Activated naive CD8-positive, alpha-beta T cell treated with anti-CD3 and anti-CD28 coated beads, Interleukin-2, amount 10 ng/mL, durations not matched to agents 7 days and 5 days (primary cell): Measurements from ENCODE around the gene NBPF3. TPM values are rescaled to one million over a fixed set of nuclear protein-coding genes. Genes with fewer than 3 reads are reported as not detected.
"Not testable (repeated sequence)": the region's sequence is repeated elsewhere in the genome, so short reads cannot be mapped to it uniquely, and the experiment has no call there.

ENCODE experiments used
- ATAC-seq: fragments of 150-1000 bp; cut with Tn5 transposase; one replicate; pipeline ENCODE4 v1.10.0; 2021; ENCODE audit warnings: low read depth, moderate library complexity
- POLR2A ChIA-PET: fragments of 350-600 bp; sonication (Branson Sonifier 250); formaldehyde crosslinking; loops from one replicate; lab custom pipeline; 2021; ENCODE audit warnings: antibody characterized with exemption; lab: Charles Lee
- DNase-seq: peaks from one replicate; pipeline ENCODE4 v3.0.0; 2021
- H3K27ac Mint-ChIP-seq: one replicate; pipeline ENCODE4 v1.8.0; 2022; ENCODE audit warnings: mild to moderate bottlenecking, mixed read lengths
- H3K27me3 Mint-ChIP-seq: one replicate; pipeline ENCODE4 v1.8.0; 2022; ENCODE audit warnings: mild to moderate bottlenecking, moderate library complexity, mixed read lengths
- H3K36me3 Mint-ChIP-seq: one replicate; pipeline ENCODE4 v1.8.0; 2021; ENCODE audit warnings: mild to moderate bottlenecking, mixed read lengths
- H3K4me1 Mint-ChIP-seq: one replicate; pipeline ENCODE4 v1.8.0; 2021; ENCODE audit warnings: mixed read lengths
- H3K4me3 Mint-ChIP-seq: one replicate; pipeline ENCODE4 v1.8.0; 2022; ENCODE audit warnings: mild to moderate bottlenecking, moderate library complexity, mixed read lengths
- H3K9me3 Mint-ChIP-seq: one replicate; pipeline ENCODE4 v1.8.0; 2021; ENCODE audit warnings: mixed read lengths
- total RNA-seq, 2 experiments: library from RNA; stranded (reverse); gene quantifications; one replicate each; pipeline ENCODE4 v1.2.3, GENCODE V29; 2021

The NBPF3 gene
- total RNA-seq, 2 experiments from 2014 or later = 8.5 to 12.3 TPM

DNA sequence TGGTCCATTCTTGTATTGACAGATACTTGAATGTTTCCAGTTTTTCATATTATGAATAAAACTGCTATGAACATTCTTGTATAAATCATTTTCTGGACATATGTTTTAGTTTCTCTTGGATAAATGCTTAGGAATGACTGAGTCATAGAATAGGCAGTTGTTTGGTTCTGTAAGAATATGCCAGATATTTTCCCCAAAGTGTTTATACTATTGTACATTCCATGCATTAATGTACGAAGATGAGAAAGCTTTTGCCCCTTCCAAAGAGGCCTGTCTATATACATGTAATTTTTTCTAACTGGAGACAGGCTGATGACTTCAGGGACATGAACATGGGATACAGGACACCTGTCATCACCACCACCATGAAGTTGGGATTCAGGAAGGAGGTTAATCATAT, 11.3 kb downstream of the NBPF3 start:
- DNase-seq (no peak), ATAC-seq (no peak)
- Mint-ChIP-seq H3K36me3 (peaks cover 2% of the 10 kb centered on the region), H3K9me3 (no peaks in the 10 kb centered on the region), H3K4me1 (peaks cover 23% of the 10 kb centered on the region), H3K27ac (no peak overlapping the region), H3K4me3 (no peak overlapping the region), H3K27me3 (peaks cover 3% of the 10 kb centered on the region)
- POLR2A ChIA-PET = no interaction called here

GRCh38 chr1:21451981-21452411, 12.1 kb downstream of the NBPF3 start:
- Mint-ChIP-seq H3K4me3 (no peak overlapping the region), H3K36me3 (no peaks in the 10 kb centered on the region), H3K27me3 (no peaks in the 10 kb centered on the region), H3K9me3 (no peaks in the 10 kb centered on the region), H3K27ac (no peak overlapping the region), H3K4me1 (peaks cover 19% of the 10 kb centered on the region)
- POLR2A ChIA-PET = no interaction called here
- DNase-seq (no peak), ATAC-seq (no peak)

DNA sequence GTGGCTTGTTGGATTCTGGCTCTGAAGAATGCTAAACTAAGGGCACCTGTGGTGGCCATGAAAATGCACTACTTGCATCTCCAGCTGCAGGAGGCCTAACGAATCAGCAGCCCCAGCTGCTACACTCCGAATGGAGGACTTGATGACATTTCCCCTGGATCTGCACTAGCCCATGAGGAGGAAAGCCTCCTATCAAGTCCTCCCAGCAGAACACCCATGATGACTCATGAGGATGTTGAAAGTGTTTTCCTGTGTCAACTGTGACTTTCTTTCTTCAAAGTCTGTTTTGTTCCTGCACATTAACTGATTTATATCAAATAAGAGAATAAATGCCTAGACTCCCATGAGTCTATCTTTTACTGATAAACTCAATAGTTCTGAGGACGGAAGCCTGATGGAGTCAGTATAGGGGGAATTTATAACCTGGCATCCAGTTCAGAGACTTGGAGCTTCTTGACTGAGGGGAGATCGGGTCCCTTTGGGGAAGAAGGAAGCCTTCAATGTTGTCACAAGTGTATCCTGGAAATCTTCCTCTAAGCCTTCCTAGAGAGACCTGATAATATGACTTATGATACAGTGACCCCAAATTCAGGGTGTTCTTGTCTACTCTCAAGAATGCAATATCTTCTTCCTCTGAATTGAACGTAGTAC, 14.2 kb downstream of the NBPF3 start:
- H3K27ac Mint-ChIP-seq, DNase-seq, POLR2A ChIA-PET, ATAC-seq, H3K9me3 Mint-ChIP-seq, H3K4me3 Mint-ChIP-seq, H3K27me3 Mint-ChIP-seq, H3K36me3 Mint-ChIP-seq: not testable (repeated sequence)
- H3K4me1 Mint-ChIP-seq = peaks cover 16% of the 10 kb centered on the region

- H3K27me3 Mint-ChIP-seq, H3K9me3 Mint-ChIP-seq, H3K36me3 Mint-ChIP-seq, ATAC-seq, H3K27ac Mint-ChIP-seq, H3K4me3 Mint-ChIP-seq, POLR2A ChIA-PET, DNase-seq: not testable (repeated sequence)
- peaks cover 13% of the 10 kb centered on the region for H3K4me1 Mint-ChIP-seq
These were observed 15.0 kb downstream of the NBPF3 start for GRCh38 chr1:21454904-21455303.

- Mint-ChIP-seq H3K27ac (no peak overlapping the region), H3K4me1 (peaks cover 10% of the 10 kb centered on the region), H3K36me3 (no peaks in the 10 kb centered on the region), H3K9me3 (no peaks in the 10 kb centered on the region), H3K4me3 (no peak overlapping the region), H3K27me3 (no peaks in the 10 kb centered on the region)
- no peak for ATAC-seq
- POLR2A ChIA-PET = no interaction called here
- no peak for DNase-seq
These were observed 17.7 kb downstream of the NBPF3 start for GRCh38 chr1:21457654-21458053.

DNA sequence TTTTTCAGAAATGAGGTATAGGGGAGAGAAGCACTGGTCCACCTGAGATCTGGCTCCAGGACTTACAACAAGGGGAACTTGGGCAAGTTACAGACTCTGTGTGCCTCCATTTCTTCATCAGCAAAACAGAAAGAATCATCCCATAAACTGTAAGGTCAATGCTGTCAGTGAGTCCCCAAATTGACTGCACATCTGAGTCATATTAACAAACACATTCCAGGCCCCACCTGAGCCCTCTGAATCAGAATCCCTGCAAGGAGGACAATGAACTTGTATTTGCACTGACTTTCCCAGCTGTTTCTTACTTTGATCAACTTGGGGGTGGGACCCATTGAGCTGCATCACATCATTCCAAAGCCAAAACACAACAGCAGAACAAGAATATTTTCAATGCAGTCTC, 25.2 kb downstream of the NBPF3 start:
- H3K36me3 Mint-ChIP-seq, ATAC-seq, H3K27me3 Mint-ChIP-seq, H3K4me1 Mint-ChIP-seq, POLR2A ChIA-PET, H3K27ac Mint-ChIP-seq, H3K9me3 Mint-ChIP-seq, H3K4me3 Mint-ChIP-seq, DNase-seq: not testable (repeated sequence)

- POLR2A ChIA-PET, H3K4me1 Mint-ChIP-seq, H3K4me3 Mint-ChIP-seq, ATAC-seq, DNase-seq, H3K27ac Mint-ChIP-seq, H3K9me3 Mint-ChIP-seq, H3K36me3 Mint-ChIP-seq, H3K27me3 Mint-ChIP-seq: not testable (repeated sequence)
These were observed 28.0 kb downstream of the NBPF3 start for GRCh38 chr1:21467946-21468345.

- Mint-ChIP-seq H3K36me3 (no peaks in the 10 kb centered on the region), H3K27ac (no peak overlapping the region), H3K9me3 (no peaks in the 10 kb centered on the region), H3K4me1 (no peaks in the 10 kb centered on the region), H3K4me3 (no peak overlapping the region), H3K27me3 (no peaks in the 10 kb centered on the region)
- POLR2A ChIA-PET = no interaction called here
- DNase-seq = no peak
- ATAC-seq = no peak
These were observed 28.7 kb downstream of the NBPF3 start for GRCh38 chr1:21468599-21468998.

- H3K36me3 Mint-ChIP-seq = no peaks in the 10 kb centered on the region
- no peaks in the 10 kb centered on the region for H3K4me1 Mint-ChIP-seq
- no peaks in the 10 kb centered on the region for H3K9me3 Mint-ChIP-seq
- DNase-seq (no peak), ATAC-seq (no peak)
- H3K4me3 Mint-ChIP-seq = no peak overlapping the region
- H3K27ac Mint-ChIP-seq = no peak overlapping the region
- POLR2A ChIA-PET = no interaction called here
- H3K27me3 Mint-ChIP-seq = no peaks in the 10 kb centered on the region
These were observed 29.6 kb downstream of the NBPF3 start for GRCh38 chr1:21469581-21469980.

GRCh38 chr1:21472861-21473260, 32.9 kb downstream of the NBPF3 start:
- ATAC-seq (no peak), DNase-seq (no peak)
- Mint-ChIP-seq H3K27me3 (no peaks in the 10 kb centered on the region), H3K27ac (no peak overlapping the region), H3K9me3 (no peaks in the 10 kb centered on the region), H3K4me3 (no peak overlapping the region), H3K36me3 (no peaks in the 10 kb centered on the region), H3K4me1 (no peaks in the 10 kb centered on the region)
- POLR2A ChIA-PET = no interaction called here

GRCh38 chr1:21478356-21478755, 38.4 kb downstream of the NBPF3 start:
- Mint-ChIP-seq H3K9me3 (no peaks in the 10 kb centered on the region), H3K27ac (no peak overlapping the region), H3K4me3 (no peak overlapping the region), H3K27me3 (peaks cover 2% of the 10 kb centered on the region), H3K36me3 (peaks cover 3% of the 10 kb centered on the region), H3K4me1 (no peaks in the 10 kb centered on the region)
- POLR2A ChIA-PET = no interaction called here
- DNase-seq (no peak), ATAC-seq (no peak)

DNA sequence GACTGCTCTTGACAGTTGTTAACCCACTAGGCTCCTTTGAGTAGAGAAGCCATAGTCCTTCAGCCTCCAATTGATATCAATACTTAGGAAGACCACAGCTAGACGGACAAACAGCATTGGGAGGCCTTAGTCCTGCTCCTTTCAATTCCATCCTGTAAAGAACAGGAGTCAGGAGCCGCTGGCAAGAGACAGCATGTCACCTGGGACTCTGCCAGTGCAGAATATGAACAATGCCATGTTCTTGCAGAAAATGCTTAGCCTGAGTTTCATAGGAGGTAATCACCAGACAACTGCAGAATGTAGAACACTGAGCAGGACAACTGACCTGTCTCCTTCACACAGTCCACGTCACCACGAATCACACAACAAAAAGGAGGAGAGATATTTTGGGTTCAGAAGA, 43.9 kb downstream of the NBPF3 start:
- H3K27ac Mint-ChIP-seq, H3K36me3 Mint-ChIP-seq, H3K4me1 Mint-ChIP-seq, H3K4me3 Mint-ChIP-seq, DNase-seq, H3K9me3 Mint-ChIP-seq, H3K27me3 Mint-ChIP-seq, ATAC-seq, POLR2A ChIA-PET: not testable (repeated sequence)

DNA sequence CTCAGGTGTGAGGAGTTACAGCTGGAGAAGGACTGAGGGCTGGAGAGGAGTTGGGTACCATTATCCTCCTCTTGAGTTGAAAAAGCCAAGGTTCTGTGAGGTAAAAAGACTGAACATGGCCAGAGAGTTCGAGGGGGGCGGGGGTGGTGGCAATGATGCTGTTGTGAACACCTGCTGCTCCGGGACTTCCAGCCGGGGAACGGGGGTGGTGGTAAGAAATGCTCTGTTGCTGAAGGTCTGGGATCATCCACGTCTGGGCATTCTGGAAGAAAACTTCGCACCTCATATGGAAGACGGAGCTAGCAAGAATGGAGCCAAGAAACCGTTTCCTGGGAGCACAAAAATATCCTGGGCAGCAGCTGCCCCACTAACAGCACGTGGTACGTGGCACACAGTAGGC, 49.2 kb downstream of the NBPF3 start:
- Mint-ChIP-seq H3K27me3 (peaks cover 22% of the 10 kb centered on the region), H3K36me3 (no peaks in the 10 kb centered on the region), H3K27ac (no peak overlapping the region), H3K4me1 (peaks cover 9% of the 10 kb centered on the region), H3K4me3 (no peak overlapping the region), H3K9me3 (peaks cover 2% of the 10 kb centered on the region)
- DNase-seq (no peak), ATAC-seq (no peak)
- POLR2A ChIA-PET = no interaction called here

GRCh38 chr1:21490774-21491487, 51.0 kb downstream of the NBPF3 start:
- ATAC-seq = no peak

More at GRCh38 chr1:21490774-21491487, 51.0 kb downstream of the NBPF3 start:
- POLR2A ChIA-PET = no interaction called here
- Mint-ChIP-seq H3K36me3 (no peaks in the 10 kb centered on the region), H3K27ac (no peak overlapping the region), H3K27me3 (peaks cover 24% of the 10 kb centered on the region), H3K4me1 (peaks cover 9% of the 10 kb centered on the region), H3K9me3 (peaks cover 2% of the 10 kb centered on the region), H3K4me3 (no peak overlapping the region)
- no peak for DNase-seq
